Vagina (tissue), 2 donors: ENCODE measurements around the gene SYT13. TPM values are rescaled to one million over a fixed set of nuclear protein-coding genes. Genes with fewer than 3 reads are reported as not detected.

ENCODE experiments used
- DNase-seq, 2 donors: peaks; one replicate each; pipeline ENCODE4 v3.0.0-alpha.2; 2017; ENCODE audit errors: extremely low spot score in 2 of 2
- H3K27ac ChIP-seq: fragments of 200-600 bp; sonication (generic); one replicate; pipeline ENCODE4 v1.5.1; 2019
- H3K27me3 ChIP-seq: fragments of 200-600 bp; sonication (generic); one replicate; pipeline ENCODE4 v1.5.1; 2019
- H3K36me3 ChIP-seq, 2 donors: fragments of 200-600 bp; sonication (generic); one replicate each; pipeline ENCODE4 v1.5.1; 2017 to 2019
- H3K4me1 ChIP-seq: fragments of 200-600 bp; sonication (generic); one replicate; pipeline ENCODE4 v1.5.1; 2019
- H3K4me3 ChIP-seq, 2 donors: fragments of 200-600 bp; sonication (generic); 1 replicate in 1 of 2; 2 replicates in 1 of 2; pipeline ENCODE4 v1.5.1; 2016 to 2019
- H3K9me3 ChIP-seq: fragments of 200-600 bp; sonication (generic); one replicate; pipeline ENCODE4 v1.5.1; 2019
- POLR2A ChIP-seq, 2 donors: fragments of 450-650 bp; IDR thresholded peaks; one replicate each; pipeline ENCODE4 v1.6.1; 2017; ENCODE audit warnings: antibody characterized with exemption in 2 of 2, mild to moderate bottlenecking in 2 of 2, moderate library complexity in 2 of 2
- POLR2AphosphoS5 ChIP-seq, 2 donors: sonication (generic); formaldehyde crosslinking; IDR thresholded peaks; one replicate each; pipeline ENCODE4 v1.9.0; 2017; ENCODE audit warnings: antibody characterized with exemption in 2 of 2, mild to moderate bottlenecking in 2 of 2, low read depth in 1 of 2; ENCODE audit not compliant: insufficient read depth in 1 of 2
- intact Hi-C: fragments of 100-400 bp; cut with DNase I; formaldehyde crosslinking; loops from one replicate; pipeline ENCODE4 v1.15.1; 2023
- total RNA-seq: library from RNA; depleted of rRNA; stranded (reverse); fragments of >200 nt; gene quantifications from one replicate; pipeline ENCODE4 v1.2.3, GENCODE V29; 2016
- TF ChIP-seq, protein P1 (sequence below), 3 experiments: fragments of 450-650 bp in 2 of 3; fragments of 200-600 bp in 1 of 3; sonication (generic) in 1 of 3; IDR thresholded peaks; one replicate each; pipeline ENCODE4 v1.5.1; 2017 to 2019; ENCODE audit warnings: antibody characterized with exemption in 3 of 3, mild to moderate bottlenecking in 2 of 3, moderate library complexity in 2 of 3

Gene SYT13
- total RNA-seq, 1 donor from 2014 or later: 1.2 TPM

DNA sequence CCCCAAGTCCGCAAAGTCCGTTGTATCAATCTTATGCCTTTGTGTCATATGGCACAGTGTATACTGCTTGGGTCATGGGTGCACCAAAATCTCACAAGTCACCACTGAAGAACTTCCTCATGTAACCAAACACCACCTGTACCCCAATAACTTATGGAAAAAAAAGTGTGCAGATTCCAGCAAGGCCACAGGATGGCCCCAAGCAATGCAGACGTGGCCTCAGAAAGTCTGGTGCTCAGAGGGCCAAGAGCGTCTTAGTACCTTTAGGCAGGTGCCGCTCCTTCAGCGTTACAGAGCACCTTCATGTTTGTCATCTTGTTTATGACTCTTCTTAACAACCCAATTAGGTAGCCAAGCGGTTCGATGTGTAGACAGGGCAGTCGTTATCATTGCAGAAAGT is 74.4 kb downstream of the SYT13 start:
- Histone ChIP-seq H3K27ac (no peak overlapping the region), H3K4me3 (no peak overlapping the region), H3K36me3 (peaks cover 0 to 11% of the 10 kb centered on the region in 2 donors), H3K27me3 (no peaks in the 10 kb centered on the region), H3K9me3 (no peaks in the 10 kb centered on the region), H3K4me1 (peaks cover 27% of the 10 kb centered on the region)
- TF ChIP-seq POLR2AphosphoS5 (IDR thresholded peaks at IDR 0.05; ENCODE audit: insufficient read depth in 1 of 2, low read depth in 1 of 2) (no peak), POLR2A (IDR thresholded peaks at IDR 0.05) (no peak)
- TF ChIP-seq, protein P1, sequence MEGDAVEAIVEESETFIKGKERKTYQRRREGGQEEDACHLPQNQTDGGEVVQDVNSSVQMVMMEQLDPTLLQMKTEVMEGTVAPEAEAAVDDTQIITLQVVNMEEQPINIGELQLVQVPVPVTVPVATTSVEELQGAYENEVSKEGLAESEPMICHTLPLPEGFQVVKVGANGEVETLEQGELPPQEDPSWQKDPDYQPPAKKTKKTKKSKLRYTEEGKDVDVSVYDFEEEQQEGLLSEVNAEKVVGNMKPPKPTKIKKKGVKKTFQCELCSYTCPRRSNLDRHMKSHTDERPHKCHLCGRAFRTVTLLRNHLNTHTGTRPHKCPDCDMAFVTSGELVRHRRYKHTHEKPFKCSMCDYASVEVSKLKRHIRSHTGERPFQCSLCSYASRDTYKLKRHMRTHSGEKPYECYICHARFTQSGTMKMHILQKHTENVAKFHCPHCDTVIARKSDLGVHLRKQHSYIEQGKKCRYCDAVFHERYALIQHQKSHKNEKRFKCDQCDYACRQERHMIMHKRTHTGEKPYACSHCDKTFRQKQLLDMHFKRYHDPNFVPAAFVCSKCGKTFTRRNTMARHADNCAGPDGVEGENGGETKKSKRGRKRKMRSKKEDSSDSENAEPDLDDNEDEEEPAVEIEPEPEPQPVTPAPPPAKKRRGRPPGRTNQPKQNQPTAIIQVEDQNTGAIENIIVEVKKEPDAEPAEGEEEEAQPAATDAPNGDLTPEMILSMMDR (IDR thresholded peaks at IDR 0.05): no peak
- no peak for DNase-seq
- intact Hi-C loops: no loop called here

DNA sequence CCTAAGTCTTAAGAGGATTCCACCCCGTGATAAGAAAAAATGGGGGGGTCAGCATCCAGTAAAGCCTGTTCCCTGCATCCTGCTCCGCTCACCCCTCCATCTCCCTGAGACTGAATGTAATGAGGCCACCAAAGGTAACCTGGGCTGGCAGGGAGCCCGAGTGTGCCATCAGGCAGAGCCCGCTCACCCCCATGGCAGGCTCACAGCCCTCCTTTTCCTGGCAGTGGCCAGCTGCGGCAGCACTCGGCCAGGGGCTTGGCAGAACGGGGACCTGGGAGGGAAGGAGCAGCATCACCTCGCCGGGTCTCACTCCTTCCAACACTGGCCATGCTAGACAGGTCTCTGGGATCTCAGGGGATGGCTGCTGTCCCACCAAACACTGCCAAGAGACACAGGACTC is 75.3 kb downstream of the SYT13 start:
- peaks cover 27% of the 10 kb centered on the region for H3K4me1 ChIP-seq
- H3K27me3 ChIP-seq: no peaks in the 10 kb centered on the region
- intact Hi-C loops: no loop called here
- no peaks in the 10 kb centered on the region for H3K9me3 ChIP-seq
- DNase-seq: no peak
- H3K4me3 ChIP-seq: peak overlapping the region in 1 of 2 donors; percentile 29
- H3K36me3 ChIP-seq: peaks cover 0 to 11% of the 10 kb centered on the region in 2 donors
- H3K27ac ChIP-seq: peak overlapping the region; percentile 83
- TF ChIP-seq POLR2AphosphoS5 (IDR thresholded peaks at IDR 0.05; ENCODE audit: insufficient read depth in 1 of 2, low read depth in 1 of 2): no peak
- no peak for TF ChIP-seq POLR2A (IDR thresholded peaks at IDR 0.05)
- TF ChIP-seq, protein P1 (IDR thresholded peaks at IDR 0.05): no peak

DNA sequence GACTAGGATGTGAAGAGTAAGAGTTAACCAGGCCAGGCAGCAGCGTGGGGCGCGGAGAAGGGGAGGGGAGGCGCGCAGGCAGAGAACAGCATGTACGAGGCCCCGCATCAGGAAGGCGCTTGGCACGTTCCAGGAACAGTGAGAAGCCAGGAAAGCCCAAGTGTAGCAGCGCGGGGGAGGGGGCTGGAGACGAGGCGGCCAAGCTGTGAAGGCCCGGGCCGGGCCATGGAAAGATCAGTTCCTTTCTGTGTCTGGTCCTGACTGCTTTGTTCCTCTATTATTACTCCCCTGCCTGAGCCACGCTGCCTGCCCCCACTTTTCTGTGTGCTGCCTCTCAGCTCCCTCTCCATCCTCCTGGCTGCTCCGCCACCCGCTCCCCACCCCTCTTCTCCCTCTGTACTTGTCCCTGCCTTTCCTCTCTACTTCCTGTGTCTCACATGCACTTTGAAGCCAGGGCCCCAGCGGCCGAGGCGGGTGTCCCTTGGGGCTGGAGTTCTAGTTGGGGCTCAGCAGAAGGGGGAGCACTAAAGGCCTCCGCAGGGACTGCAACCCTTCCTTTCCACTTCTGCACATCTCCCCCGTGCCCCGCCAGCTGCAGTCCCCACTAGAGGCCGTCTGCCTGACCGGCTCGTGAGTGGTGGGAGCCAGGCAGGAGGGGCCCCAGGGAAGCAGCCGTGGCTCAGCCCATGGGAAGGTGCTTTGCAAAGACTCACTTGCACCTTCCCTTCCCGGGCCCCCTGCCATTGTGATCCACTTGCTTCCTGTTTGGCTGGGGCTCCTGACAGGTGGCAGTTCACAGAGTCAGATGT is 76.0 kb downstream of the SYT13 start:
- Histone ChIP-seq H3K4me3 (peak overlapping the region; percentile 16 to 29), H3K27me3 (no peaks in the 10 kb centered on the region), H3K4me1 (peaks cover 27% of the 10 kb centered on the region), H3K36me3 (peaks cover 0 to 16% of the 10 kb centered on the region in 2 donors), H3K9me3 (no peaks in the 10 kb centered on the region), H3K27ac (peak overlapping the region; percentile 83)
- DNase-seq: peak in 1 of 2 donors; percentile 97
- TF ChIP-seq, protein P1 (IDR thresholded peaks at IDR 0.05): peak in 1 of 3 experiments; percentile 5
- TF ChIP-seq POLR2AphosphoS5 (IDR thresholded peaks at IDR 0.05; ENCODE audit: insufficient read depth in 1 of 2, low read depth in 1 of 2) (peak; percentile 72 to 84), POLR2A (IDR thresholded peaks at IDR 0.05) (no peak)
- intact Hi-C loops: loop anchor here (5.0 kb wide), 1 partner anchor 63 kb away; the partner anchor contains the start of gene PRDM11

DNA sequence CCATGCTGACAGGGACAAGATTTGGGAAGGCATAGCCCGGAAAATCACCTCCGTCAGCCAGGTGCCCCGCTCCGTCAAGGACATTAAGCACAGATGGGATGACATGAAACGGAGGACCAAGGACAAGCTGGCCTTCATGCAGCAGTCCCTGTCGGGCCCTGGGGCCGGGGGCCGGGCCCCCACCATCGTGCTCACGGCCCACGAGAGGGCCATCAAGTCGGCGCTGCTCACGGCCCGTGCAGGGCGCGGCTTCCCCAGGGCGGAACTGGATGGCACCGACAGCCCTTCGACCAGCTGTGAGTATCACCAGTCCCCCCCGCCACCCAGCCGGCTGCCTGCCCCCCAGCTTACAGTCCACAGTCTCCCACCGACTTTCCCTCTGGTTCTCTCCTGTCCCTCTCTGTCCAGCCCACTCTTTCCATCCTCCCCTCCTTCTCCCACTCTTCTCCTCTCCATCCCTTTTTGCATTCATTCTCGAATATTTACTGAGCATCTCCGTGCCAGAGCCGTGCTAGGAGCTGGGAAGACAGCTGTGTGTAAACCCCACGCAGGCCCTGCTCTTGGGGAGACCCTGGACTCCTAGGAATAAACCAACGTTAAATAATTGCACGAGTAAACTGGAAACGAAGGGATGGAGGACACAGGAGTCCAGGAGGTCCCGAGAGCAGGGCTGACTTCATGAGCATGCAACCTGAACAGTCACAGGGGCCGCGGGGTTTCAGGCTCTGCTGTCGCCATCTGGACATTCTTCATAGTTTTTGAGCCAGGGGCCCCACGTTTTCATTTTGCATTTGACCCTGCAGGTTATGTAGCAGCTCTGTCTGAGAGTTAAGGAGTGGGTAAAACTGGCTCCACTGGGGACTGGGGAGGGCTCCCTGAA is 76.9 kb downstream of the SYT13 start:
- Histone ChIP-seq H3K27ac (peak overlapping the region; percentile 83), H3K4me1 (peaks cover 27% of the 10 kb centered on the region), H3K36me3 (peaks cover 0 to 21% of the 10 kb centered on the region in 2 donors), H3K4me3 (peak overlapping the region; percentile 9 to 16), H3K27me3 (no peaks in the 10 kb centered on the region), H3K9me3 (no peaks in the 10 kb centered on the region)
- intact Hi-C loops: loop anchor here (5.0 kb wide), 1 partner anchor 62 kb away; the partner anchor contains the start of gene PRDM11
- TF ChIP-seq POLR2A (IDR thresholded peaks at IDR 0.05) (no peak), POLR2AphosphoS5 (IDR thresholded peaks at IDR 0.05; ENCODE audit: insufficient read depth in 1 of 2, low read depth in 1 of 2) (no peak)
- TF ChIP-seq, protein P1 (IDR thresholded peaks at IDR 0.05): no peak
- DNase-seq: no peak
